LoVo (cell line): ENCODE results near the gene IL21.
"Not testable (repeated sequence)": the region's sequence is repeated elsewhere in the genome, so short reads cannot be mapped to it uniquely, and the experiment has no call there.

Source experiments
- DNase-seq: peaks from one replicate; pipeline ENCODE4 v3.0.0-alpha.2; 2016; ENCODE audit warnings: low spot score

Gene IL21

GRCh38 chr4:122577808-122578781, 42.8 kb downstream of the IL21 start:
- DNase-seq, result peak; percentile 56

- no peak for DNase-seq
Measured at GRCh38 chr4:122577189-122577553, 43.7 kb downstream of the IL21 start.

GRCh38 chr4:122576261-122577188, 44.3 kb downstream of the IL21 start:
- peak; percentile 22 for DNase-seq

- not testable (repeated sequence) for DNase-seq
Measured at GRCh38 chr4:122574347-122574746, 46.5 kb downstream of the IL21 start.

GRCh38 chr4:122562449-122562848, 58.4 kb downstream of the IL21 start:
- no peak for DNase-seq
